Left lung (tissue), 10 donors: Measurements from ENCODE around the gene MRRF. TPM values are rescaled to one million over a fixed set of nuclear protein-coding genes. Genes with fewer than 3 reads are reported as not detected.

Source experiments
- ATAC-seq: fragments of 200-7000 bp; cut with Tn5 transposase; one replicate; pipeline ENCODE4 v1.9.1; 2020; ENCODE audit warnings: moderate library complexity
- DNase-seq, 4 donors: peaks; one replicate each; pipeline ENCODE4 v3.0.0-alpha.2; 2013 to 2020
- H3K27ac ChIP-seq, 2 donors: fragments of 200-600 bp; sonication (generic) in 1 of 2; one replicate each; pipeline versions ENCODE4 v1.5.0 to v1.8.0; 2020 to 2021
- H3K27me3 ChIP-seq, 2 donors: fragments of 200-600 bp; sonication (generic) in 1 of 2; one replicate each; pipeline versions ENCODE4 v1.5.0 to v1.8.0; 2020 to 2021
- H3K36me3 ChIP-seq, 2 donors: fragments of 200-600 bp; sonication (generic) in 1 of 2; one replicate each; pipeline versions ENCODE4 v1.5.0 to v1.8.0; 2020 to 2021
- H3K4me1 ChIP-seq, 2 donors: fragments of 200-600 bp; one replicate each; pipeline ENCODE4 v1.8.0; 2021
- H3K4me3 ChIP-seq, 2 donors: fragments of 200-600 bp; sonication (generic) in 1 of 2; one replicate each; pipeline versions ENCODE4 v1.5.0 to v1.8.0; 2020 to 2021; ENCODE audit warnings: mild to moderate bottlenecking in 1 of 2
- H3K9me3 ChIP-seq, 2 donors: fragments of 200-600 bp; sonication (generic) in 1 of 2; one replicate each; pipeline versions ENCODE4 v1.5.0 to v1.8.0; 2020 to 2021
- CTCF ChIP-seq, 2 donors: fragments of 200-600 bp; sonication (generic) in 1 of 2; IDR thresholded peaks; one replicate each; pipeline versions ENCODE4 v1.5.0 to v1.8.0; 2021; ENCODE audit warnings: antibody characterized with exemption in 2 of 2
- intact Hi-C, 2 donors: fragments of 100-400 bp; cut with DNase I; formaldehyde crosslinking; loops; one replicate each; pipeline versions ENCODE4 v1.11.2 to v1.14.2; 2022
- polyA plus RNA-seq, 6 donors: library from polyadenylated mRNA; unstranded; fragments of 120-200 nt; gene quantifications; one replicate each; pipeline ENCODE4 v1.2.1, GENCODE V29; 2013; ENCODE audit not compliant: insufficient read length in 6 of 6
- total RNA-seq, 2 donors: library from RNA; stranded (reverse); fragmentation: NEBNext Ultra II Directional; extraction: Animal tissue kit (Norgen Biotek cat#: 25700); gene quantifications; one replicate each; pipeline ENCODE4 v1.2.1, GENCODE V29; 2021
- donor health status: DM: no; HTN: yes; CAD: no.
- donor health status: DM: no; HTN: no; CAD: no.

MRRF gene
- total and polyA plus RNA-seq, 8 donors, result 21.3 to 53.0 (median 41.2) TPM

- intact Hi-C loops, result no loop called here
- Histone ChIP-seq H3K4me1 (peaks cover 0 to 13% of the 10 kb centered on the region in 2 donors), H3K27ac (no peak overlapping the region), H3K27me3 (peaks cover 0 to 4% of the 10 kb centered on the region in 2 donors), H3K4me3 (no peak overlapping the region), H3K9me3 (no peaks in the 10 kb centered on the region), H3K36me3 (no peaks in the 10 kb centered on the region)
- TF ChIP-seq CTCF (IDR thresholded peaks at IDR 0.05), result no peak
- DNase-seq (no peak), ATAC-seq (no peak)
Observed at GRCh38 chr9:122366074-122366660, 101.5 kb downstream of the MRRF start.

GRCh38 chr9:122367065-122367464 is 102.4 kb downstream of the MRRF start:
- H3K9me3 ChIP-seq, result no peaks in the 10 kb centered on the region
- H3K27me3 ChIP-seq, result peaks cover 0 to 13% of the 10 kb centered on the region in 2 donors
- DNase-seq (no peak), ATAC-seq (no peak)
- TF ChIP-seq CTCF (IDR thresholded peaks at IDR 0.05), result no peak
- no peaks in the 10 kb centered on the region for H3K36me3 ChIP-seq
- intact Hi-C loops, result no loop called here
- peaks cover 0 to 19% of the 10 kb centered on the region in 2 donors for H3K4me1 ChIP-seq
- H3K27ac ChIP-seq, result no peak overlapping the region
- H3K4me3 ChIP-seq, result no peak overlapping the region

- no peak overlapping the region for H3K27ac ChIP-seq
- no peak for TF ChIP-seq CTCF (IDR thresholded peaks at IDR 0.05)
- no peaks in the 10 kb centered on the region for H3K36me3 ChIP-seq
- H3K9me3 ChIP-seq, result no peaks in the 10 kb centered on the region
- H3K4me1 ChIP-seq, result peaks cover 0 to 19% of the 10 kb centered on the region in 2 donors
- no peak overlapping the region for H3K4me3 ChIP-seq
- H3K27me3 ChIP-seq, result peaks cover 0 to 13% of the 10 kb centered on the region in 2 donors
- intact Hi-C loops, result no loop called here
- DNase-seq, result no peak
- no peak for ATAC-seq
Observed at GRCh38 chr9:122367774-122368460, 103.2 kb downstream of the MRRF start.

- ATAC-seq (no peak), DNase-seq (no peak)
- TF ChIP-seq CTCF (IDR thresholded peaks at IDR 0.05), result no peak
- Histone ChIP-seq H3K4me1 (peaks cover 0 to 19% of the 10 kb centered on the region in 2 donors), H3K27ac (no peak overlapping the region), H3K4me3 (no peak overlapping the region), H3K9me3 (no peaks in the 10 kb centered on the region), H3K36me3 (no peaks in the 10 kb centered on the region), H3K27me3 (peaks cover 0 to 13% of the 10 kb centered on the region in 2 donors)
- intact Hi-C loops, result no loop called here
Observed at GRCh38 chr9:122368642-122369041, 104.0 kb downstream of the MRRF start.

- Histone ChIP-seq H3K27ac (peak overlapping the region in 1 of 2 donors; percentile 74), H3K27me3 (peaks cover 0 to 13% of the 10 kb centered on the region in 2 donors), H3K9me3 (no peaks in the 10 kb centered on the region), H3K4me3 (peak overlapping the region; percentile 24 to 43), H3K36me3 (no peaks in the 10 kb centered on the region), H3K4me1 (peaks cover 1 to 22% of the 10 kb centered on the region in 2 donors)
- DNase-seq (peak in 1 of 4 donors; percentile 87), ATAC-seq (peak; percentile 49)
- intact Hi-C loops, result loop anchor here in 1 of 2 donors (10.0 kb wide), 1 partner anchor 74 kb away; no protein-coding TSS in a partner anchor
- no peak for TF ChIP-seq CTCF (IDR thresholded peaks at IDR 0.05)
Observed at GRCh38 chr9:122370303-122370702, 105.6 kb downstream of the MRRF start.
